HepG2 (cell line): ENCODE results near the gene TUBGCP5. TPM values are rescaled to one million over a fixed set of nuclear protein-coding genes. Genes with fewer than 3 reads are reported as not detected.

Experiments used
- FOXO1 ChIP-seq: sonication (generic); formaldehyde crosslinking; IDR thresholded peaks from 2 replicates; pipeline ENCODE4 v1.4.0; 2020; ENCODE audit warnings: missing genetic modification reagents
- HOXA7 ChIP-seq: sonication (generic); formaldehyde crosslinking; IDR thresholded peaks from 2 replicates; pipeline ENCODE4 v1.8.1; 2022; ENCODE audit warnings: mild to moderate bottlenecking, missing genetic modification reagents, moderate library complexity
- JARID2 ChIP-seq: sonication (generic); formaldehyde crosslinking; IDR thresholded peaks from 2 replicates; pipeline ENCODE4 v1.8.1; 2023; ENCODE audit warnings: missing genetic modification reagents, inconsistent platforms; ENCODE audit not compliant: insufficient replicate concordance
- KDM6A ChIP-seq: IDR thresholded peaks from 2 replicates; pipeline ENCODE4 v1.6.1; 2016; ENCODE audit warnings: low read depth
- KIAA2018 ChIP-seq: sonication (generic); formaldehyde crosslinking; IDR thresholded peaks from 2 replicates; pipeline ENCODE4 v1.5.0; 2020; ENCODE audit warnings: mild to moderate bottlenecking, missing genetic modification reagents, borderline replicate concordance
- KLF12 ChIP-seq: sonication (generic); formaldehyde crosslinking; IDR thresholded peaks from 2 replicates; pipeline ENCODE4 v1.4.0; 2020; ENCODE audit warnings: missing genetic modification reagents, borderline replicate concordance
- MAX ChIP-seq: IDR thresholded peaks from 2 replicates; pipeline ENCODE4 v1.6.1; 2012; ENCODE audit warnings: inconsistent platforms
- MEIS1 ChIP-seq: sonication (generic); formaldehyde crosslinking; IDR thresholded peaks from 2 replicates; pipeline ENCODE4 v1.9.0; 2021; ENCODE audit warnings: mild to moderate bottlenecking, missing genetic modification reagents, moderate library complexity, borderline replicate concordance
- RNF219 ChIP-seq: sonication (generic); formaldehyde crosslinking; IDR thresholded peaks from 2 replicates; pipeline ENCODE4 v1.5.0; 2020; ENCODE audit warnings: mild to moderate bottlenecking, missing genetic modification reagents
- SNAI1 ChIP-seq: sonication (generic); formaldehyde crosslinking; IDR thresholded peaks from 2 replicates; pipeline ENCODE4 v1.5.0; 2020; ENCODE audit warnings: mild to moderate bottlenecking, missing genetic modification reagents, borderline replicate concordance
- TERF1 ChIP-seq: sonication (generic); formaldehyde crosslinking; IDR thresholded peaks from 2 replicates; pipeline ENCODE4 v1.8.0; 2022; ENCODE audit warnings: mild to moderate bottlenecking, missing genetic modification reagents, moderate library complexity
- YY1 ChIP-seq: IDR thresholded peaks from 2 replicates; pipeline ENCODE4 v1.6.1; 2011; ENCODE audit warnings: low read length, low read depth, moderate library complexity, mild to moderate bottlenecking; ENCODE audit not compliant: insufficient read depth, insufficient replicate concordance
- ZFP36L1 ChIP-seq: sonication (generic); formaldehyde crosslinking; IDR thresholded peaks from 2 replicates; pipeline ENCODE4 v1.8.0; 2022; ENCODE audit warnings: mild to moderate bottlenecking, missing genetic modification reagents, moderate library complexity
- ZNF224 ChIP-seq: sonication (generic); formaldehyde crosslinking; IDR thresholded peaks from 2 replicates; pipeline ENCODE4 v1.5.0; 2020; ENCODE audit warnings: mild to moderate bottlenecking, missing genetic modification reagents
- ZNF432 ChIP-seq: sonication (generic); formaldehyde crosslinking; IDR thresholded peaks from 2 replicates; pipeline ENCODE4 v1.5.0; 2020; ENCODE audit warnings: missing genetic modification reagents, mild to moderate bottlenecking, borderline replicate concordance
- ZNF7 ChIP-seq: IDR thresholded peaks from 2 replicates; pipeline ENCODE4 v1.6.1; 2016; ENCODE audit warnings: missing biosample characterization, missing genetic modification reagents
- polyA plus RNA-seq, 8 experiments: library from polyadenylated mRNA; depleted of rRNA in 3 of 8; stranded (reverse) in 7 of 8; unstranded in 1 of 8; fragments of >200 nt; fragmentation: Illumina TruSeq in 4 of 8; extraction: Trizol in 4 of 8; gene quantifications; 2 replicates each; pipeline versions ENCODE4 v1.2.1 to v1.2.3, GENCODE V29; 2011 to 2016; ENCODE audit warnings: low read depth in 4 of 8, missing spikeins in 1 of 8, mixed read lengths in 1 of 8; ENCODE audit not compliant: insufficient read depth in 1 of 8
- total RNA-seq, 5 experiments: library from RNA; depleted of rRNA; stranded (reverse); fragments of >200 nt; fragmentation: Illumina TruSeq; extraction: Trizol; gene quantifications; 2 replicates each; pipeline ENCODE4 v1.2.3, GENCODE V29; 2016; ENCODE audit warnings: low read depth in 1 of 5

Gene TUBGCP5
- total and polyA plus RNA-seq, 2 of the 13 experiments (the other 11 are each of a cell fraction or from before 2014, with no cell fraction given), result 7.2 to 25.0 TPM

GRCh38 chr15:23039143-23039916, at the start of gene TUBGCP5 (continued):
- no peak for TF ChIP-seq TERF1 (CRISPR knock-in tag)
- no peak for TF ChIP-seq RNF219
- TF ChIP-seq JARID2 (CRISPR knock-in tag), result peak; percentile 59
- TF ChIP-seq ZNF432 (CRISPR knock-in tag), result 0 out of 2 replicates have a peak, but pooled peaks have one; percentile 33
- no peak for TF ChIP-seq FOXO1 (CRISPR knock-in tag)
- peak; percentile 93 for TF ChIP-seq YY1
- no peak for TF ChIP-seq SNAI1 (CRISPR knock-in tag)
- TF ChIP-seq MAX, result peak; percentile 71; the same call in 1 of the 2 replicates
- TF ChIP-seq KIAA2018 (CRISPR knock-in tag), result no peak
- no peak for TF ChIP-seq KLF12 (CRISPR knock-in tag)
- TF ChIP-seq HOXA7 (CRISPR knock-in tag), result peak; percentile 29; the same call in 1 of the 2 replicates
- no peak for TF ChIP-seq ZFP36L1 (CRISPR knock-in tag)
- no peak for TF ChIP-seq KDM6A
- peak; percentile 79; the same call in 1 of the 2 replicates for TF ChIP-seq ZNF224
- TF ChIP-seq MEIS1, result no peak
- no peak for TF ChIP-seq ZNF7 (CRISPR knock-in tag)
